ENCODE data around the gene XRCC5. TPM values are rescaled to one million over a fixed set of nuclear protein-coding genes. Genes with fewer than 3 reads are reported as not detected.

The XRCC5 gene
- total and polyA plus RNA-seq, 2 donors (not counting 1 experiment from before 2014, with no cell fraction given): 45.5 to 198 TPM

DNA sequence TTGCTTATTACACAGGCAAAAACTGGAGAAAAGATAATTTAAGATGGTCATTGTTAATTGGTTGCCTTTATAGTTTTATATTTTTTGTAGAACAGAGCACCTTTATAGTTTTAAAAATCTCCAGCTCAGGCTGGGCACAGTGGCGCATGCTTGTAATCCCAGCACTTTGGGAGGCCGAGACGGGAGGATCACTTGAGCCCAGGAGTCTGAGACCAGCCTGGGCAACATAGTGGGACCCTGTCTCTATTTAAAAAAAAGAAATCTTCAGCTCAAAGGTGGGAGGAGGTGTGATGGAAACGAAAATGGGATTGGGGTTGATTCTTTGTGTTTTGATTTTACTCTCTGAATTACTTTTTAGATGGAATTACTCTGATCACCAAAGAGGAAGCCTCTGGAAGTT is 85.4 kb downstream of the XRCC5 start:
- POLR2A ChIA-PET: no interaction called here
- Mint-ChIP-seq H3K4me1 (peaks cover 12% of the 10 kb centered on the region), H3K27me3 (no peaks in the 10 kb centered on the region), H3K4me3 (no peak overlapping the region), H3K9me3 (ENCODE audit: insufficient read depth) (no peaks in the 10 kb centered on the region), H3K27ac (no peak overlapping the region)
- Histone ChIP-seq H2AFZ (ENCODE audit: insufficient read depth, low read depth, low read length, poor library complexity, severe bottlenecking) (no peak overlapping the region), H3K4me2 (replicated peaks; ENCODE audit: low read depth, low read length, poor library complexity, severe bottlenecking) (no peak overlapping the region), H3K27me3 (replicated peaks in 1 of 4; ENCODE audit: control extremely low read depth in 1 of 4, control insufficient read depth in 3 of 4, insufficient read depth in 4 of 4, low read length in 3 of 4) (no peaks in the 10 kb centered on the region), H3K9me3 (ENCODE audit: control extremely low read depth in 1 of 3, control insufficient read depth in 2 of 3, insufficient read depth in 1 of 3, low read length in 2 of 3) (no peaks in the 10 kb centered on the region), H3K4me1 (ENCODE audit: control insufficient read depth in 2 of 2, insufficient read depth in 2 of 2, low read length in 2 of 2) (peaks cover 0 to 5% of the 10 kb centered on the region in 2 donors), H4K20me1 (ENCODE audit: control insufficient read depth, insufficient read depth, low read length, poor library complexity, severe bottlenecking) (peaks cover 29% of the 10 kb centered on the region), H3K4me3 (ENCODE audit: control extremely low read depth in 1 of 5, extremely low read depth in 1 of 5, insufficient read depth in 1 of 5, low read depth in 2 of 5, low read length in 4 of 5) (no peak overlapping the region), H3K79me2 (ENCODE audit: control insufficient read depth, insufficient read depth, low read length) (peaks cover 17% of the 10 kb centered on the region), H3K36me3 (replicated peaks in 1 of 2; ENCODE audit: control extremely low read depth in 1 of 2, control insufficient read depth in 1 of 2, extremely low read depth in 1 of 2, insufficient read depth in 2 of 2, low read length in 1 of 2) (peaks cover 40 to 82% of the 10 kb centered on the region in 2 experiments), H3K27ac (ENCODE audit: low read length in 2 of 2) (no peak overlapping the region), H3K9ac (ENCODE audit: low read length) (no peak overlapping the region)
- DNase-seq (no peak), ATAC-seq (ENCODE audit: low read depth) (no peak)
- intact Hi-C loops (cut with micrococcal nuclease): no loop called here
- WGBS (ENCODE audit: insufficient coverage): no CpG with 5 or more reads among the region's 4 CpGs
- CTCF ChIA-PET: interaction anchor here (0.7 kb wide), 1 partner anchor 835 kb away, joined by 3 read pairs; no protein-coding TSS in a partner anchor
- TF ChIP-seq CTCF (IDR thresholded peaks at IDR 0.05) (no peak), EZH2 (IDR thresholded peaks at IDR 0.05; ENCODE audit: borderline replicate concordance, insufficient read depth, low read depth, low read length, poor library complexity, severe bottlenecking) (no peak)

GRCh38 chr2:216195565-216196029 is 86.4 kb downstream of the XRCC5 start:
- peaks cover 0 to 5% of the 10 kb centered on the region in 2 donors for H3K4me1 ChIP-seq (ENCODE audit: control insufficient read depth in 2 of 2, insufficient read depth in 2 of 2, low read length in 2 of 2)
- Mint-ChIP-seq H3K27ac (no peak overlapping the region), H3K4me1 (peaks cover 12% of the 10 kb centered on the region), H3K9me3 (ENCODE audit: insufficient read depth) (no peaks in the 10 kb centered on the region), H3K4me3 (no peak overlapping the region), H3K27me3 (no peaks in the 10 kb centered on the region)
- ChIA-PET CTCF (interaction anchor here (1.0 kb wide), 1 partner anchor 20 kb away, joined by 4 read pairs; no protein-coding TSS in a partner anchor), POLR2A (interaction anchor here (0.5 kb wide), 1 partner anchor 8 kb away, joined by 3 read pairs; no protein-coding TSS in a partner anchor)
- TF ChIP-seq EZH2 (IDR thresholded peaks at IDR 0.05; ENCODE audit: borderline replicate concordance, insufficient read depth, low read depth, low read length, poor library complexity, severe bottlenecking): no peak
- no peak for TF ChIP-seq CTCF (IDR thresholded peaks at IDR 0.05)
- intact Hi-C loops (cut with micrococcal nuclease): no loop called here
- peaks cover 39 to 86% of the 10 kb centered on the region in 2 experiments for H3K36me3 ChIP-seq (replicated peaks in 1 of 2; ENCODE audit: control extremely low read depth in 1 of 2, control insufficient read depth in 1 of 2, extremely low read depth in 1 of 2, insufficient read depth in 2 of 2, low read length in 1 of 2)
- no CpG with 5 or more reads among the region's 4 CpGs for WGBS (ENCODE audit: insufficient coverage)
- ATAC-seq (ENCODE audit: low read depth) (no peak), DNase-seq (no peak)
- H3K9ac ChIP-seq (ENCODE audit: low read length): no peak overlapping the region
- no peak overlapping the region for H3K27ac ChIP-seq (ENCODE audit: low read length in 2 of 2)
- H3K4me2 ChIP-seq (replicated peaks; ENCODE audit: low read depth, low read length, poor library complexity, severe bottlenecking): no peak overlapping the region
- H4K20me1 ChIP-seq (ENCODE audit: control insufficient read depth, insufficient read depth, low read length, poor library complexity, severe bottlenecking): peaks cover 22% of the 10 kb centered on the region
- H3K27me3 ChIP-seq (replicated peaks in 1 of 4; ENCODE audit: control extremely low read depth in 1 of 4, control insufficient read depth in 3 of 4, insufficient read depth in 4 of 4, low read length in 3 of 4): no peaks in the 10 kb centered on the region
- H3K4me3 ChIP-seq (ENCODE audit: control extremely low read depth in 1 of 5, extremely low read depth in 1 of 5, insufficient read depth in 1 of 5, low read depth in 2 of 5, low read length in 4 of 5): no peak overlapping the region
- H3K9me3 ChIP-seq (ENCODE audit: control extremely low read depth in 1 of 3, control insufficient read depth in 2 of 3, insufficient read depth in 1 of 3, low read length in 2 of 3): no peaks in the 10 kb centered on the region
- peaks cover 7% of the 10 kb centered on the region for H3K79me2 ChIP-seq (ENCODE audit: control insufficient read depth, insufficient read depth, low read length)
- no peak overlapping the region for H2AFZ ChIP-seq (ENCODE audit: insufficient read depth, low read depth, low read length, poor library complexity, severe bottlenecking)
